Mesenchymal stem cell (in vitro differentiated cells and primary cell): Measurements from ENCODE around the gene STRA8.

Experiments used
- DNase-seq: peaks from one replicate; pipeline ENCODE4 v3.0.0-alpha.2; 2013
- H2AFZ ChIP-seq: one replicate; pipeline ENCODE4 v1.6.1; 2013; ENCODE audit warnings: low read depth, mild to moderate bottlenecking, control low read depth, inconsistent platforms, low read length, moderate library complexity
- H2AK5ac ChIP-seq: 2 replicates; pipeline ENCODE4 v1.6.1; 2013; ENCODE audit warnings: low read length, moderate library complexity, mild to moderate bottlenecking, inconsistent platforms; ENCODE audit not compliant: severe bottlenecking
- H2BK120ac ChIP-seq: one replicate; pipeline ENCODE4 v1.6.1; 2013; ENCODE audit warnings: low read depth, mild to moderate bottlenecking, inconsistent platforms, low read length, moderate library complexity
- H2BK12ac ChIP-seq, 2 experiments: one replicate each; pipeline ENCODE4 v1.6.1; 2013; ENCODE audit warnings: inconsistent platforms in 2 of 2, low read length in 2 of 2, mild to moderate bottlenecking in 2 of 2, moderate library complexity in 2 of 2, control low read depth in 1 of 2
- H2BK15ac ChIP-seq: one replicate; pipeline ENCODE4 v1.6.1; 2013; ENCODE audit warnings: mild to moderate bottlenecking, low read depth, inconsistent platforms; ENCODE audit not compliant: poor library complexity, severe bottlenecking
- H2BK5ac ChIP-seq: 2 replicates; pipeline ENCODE4 v1.6.1; 2013; ENCODE audit warnings: low read depth, mild to moderate bottlenecking, low read length, control low read depth, inconsistent platforms; ENCODE audit not compliant: poor library complexity, severe bottlenecking
- H3K14ac ChIP-seq, 2 experiments: one replicate each; pipeline ENCODE4 v1.6.1; 2013; ENCODE audit warnings: inconsistent platforms in 2 of 2, low read length in 2 of 2, control low read depth in 1 of 2, mild to moderate bottlenecking in 1 of 2, moderate library complexity in 1 of 2
- H3K18ac ChIP-seq, 2 experiments: one replicate each; pipeline ENCODE4 v1.6.1; 2013; ENCODE audit warnings: inconsistent platforms in 2 of 2, low read length in 2 of 2, control low read depth in 1 of 2, low read depth in 1 of 2, mild to moderate bottlenecking in 1 of 2
- H3K23ac ChIP-seq, 2 experiments: one replicate each; pipeline ENCODE4 v1.6.1; 2013; ENCODE audit warnings: inconsistent platforms in 2 of 2, low read length in 2 of 2, mild to moderate bottlenecking in 2 of 2, moderate library complexity in 2 of 2, control low read depth in 1 of 2
- H3K27ac ChIP-seq: 2 replicates; pipeline ENCODE4 v1.5.1; 2013; ENCODE audit warnings: mild to moderate bottlenecking, moderate library complexity, low read length, control low read depth, inconsistent platforms; ENCODE audit not compliant: poor library complexity, severe bottlenecking
- H3K27me3 ChIP-seq, 2 experiments: 2 replicates each; pipeline versions ENCODE4 v1.6.1 to v1.7.0; 2013; ENCODE audit warnings: low read length in 2 of 2, mild to moderate bottlenecking in 2 of 2, moderate library complexity in 2 of 2, control low read depth in 1 of 2, inconsistent platforms in 1 of 2; ENCODE audit not compliant: control insufficient read depth in 1 of 2, insufficient read depth in 1 of 2
- H3K36me3 ChIP-seq, 2 experiments: 2 replicates each; pipeline versions ENCODE4 v1.6.1 to v1.7.0; 2013; ENCODE audit warnings: low read length in 2 of 2, control low read depth in 1 of 2, inconsistent platforms in 1 of 2, low read depth in 1 of 2, mild to moderate bottlenecking in 1 of 2; ENCODE audit not compliant: insufficient read depth in 2 of 2, control insufficient read depth in 1 of 2
- H3K4ac ChIP-seq, 2 experiments: one replicate each; pipeline ENCODE4 v1.6.1; 2013; ENCODE audit warnings: inconsistent platforms in 2 of 2, low read length in 2 of 2, mild to moderate bottlenecking in 2 of 2, moderate library complexity in 2 of 2, control low read depth in 1 of 2, low read depth in 1 of 2
- H3K4me1 ChIP-seq: 2 replicates; pipeline ENCODE4 v1.6.1; 2013; ENCODE audit warnings: low read depth, low read length, control low read depth; ENCODE audit not compliant: control insufficient read depth, insufficient read depth
- H3K4me2 ChIP-seq: 2 replicates; pipeline ENCODE4 v1.6.1; 2013; ENCODE audit warnings: low read length, mild to moderate bottlenecking, inconsistent platforms; ENCODE audit not compliant: poor library complexity, severe bottlenecking
- H3K4me3 ChIP-seq, 2 experiments: 2 replicates each; pipeline versions ENCODE4 v1.5.1 to v1.7.0; 2013; ENCODE audit warnings: low read length in 2 of 2, mild to moderate bottlenecking in 2 of 2, control low read depth in 1 of 2, low read depth in 1 of 2; ENCODE audit not compliant: insufficient read depth in 1 of 2
- H3K79me1 ChIP-seq: replicated peaks from 2 replicates; pipeline ENCODE4 v1.6.1; 2013; ENCODE audit warnings: mild to moderate bottlenecking, control low read depth, low read length, inconsistent platforms; ENCODE audit not compliant: poor library complexity, severe bottlenecking
- H3K9ac ChIP-seq: 2 replicates; pipeline ENCODE4 v1.7.0; 2013; ENCODE audit warnings: mild to moderate bottlenecking, low read length, moderate library complexity
- H3K9me3 ChIP-seq: 2 replicates; pipeline ENCODE4 v1.7.0; 2013; ENCODE audit warnings: mild to moderate bottlenecking, low read length; ENCODE audit not compliant: control insufficient read depth
- H4K8ac ChIP-seq: one replicate; pipeline ENCODE4 v1.6.1; 2013; ENCODE audit warnings: inconsistent platforms, mild to moderate bottlenecking, low read length, moderate library complexity
- H4K91ac ChIP-seq: one replicate; pipeline ENCODE4 v1.6.1; 2013; ENCODE audit warnings: mild to moderate bottlenecking, low read length, inconsistent platforms
- WGBS: methylation state at CpG from one replicate; pipeline ENCODE4 v1.1.7; 2013; ENCODE audit warnings: mixed read lengths; 5-methylcytosine and 5-hydroxymethylcytosine counted together

STRA8 gene

DNA sequence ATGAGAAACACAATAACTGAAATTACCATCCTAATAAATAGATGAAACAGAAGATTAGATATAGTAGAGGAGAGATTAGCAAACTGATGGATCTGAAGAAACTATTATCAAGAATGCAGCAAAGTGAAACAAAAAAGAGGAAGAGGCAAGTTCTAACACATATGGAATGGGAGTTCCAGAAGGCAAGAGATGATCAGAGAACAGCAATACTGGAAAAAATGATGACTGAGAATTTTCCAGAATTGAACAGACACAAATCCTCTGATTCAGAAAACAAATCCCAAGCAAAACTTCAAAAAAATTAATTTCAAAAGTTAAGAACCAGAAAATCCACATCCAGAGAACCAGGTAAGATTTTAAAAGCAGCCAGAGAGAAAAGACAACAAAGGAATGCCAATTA lies 42.9 kb upstream of the STRA8 start:
- Histone ChIP-seq H3K23ac (no peak overlapping the region), H3K79me1 (peaks cover 40% of the 10 kb centered on the region), H2BK15ac (no peak overlapping the region), H3K4me1 (peaks cover 16% of the 10 kb centered on the region), H3K4ac (no peak overlapping the region), H4K8ac (no peak overlapping the region), H3K9me3 (no peaks in the 10 kb centered on the region), H2AFZ (no peak overlapping the region), H3K36me3 (peaks cover 59 to 75% of the 10 kb centered on the region in 2 experiments), H2BK5ac (no peak overlapping the region), H2BK12ac (no peak overlapping the region), H2AK5ac (no peak overlapping the region), H3K14ac (no peak overlapping the region), H3K4me3 (no peak overlapping the region), H2BK120ac (no peak overlapping the region), H3K27me3 (no peaks in the 10 kb centered on the region), H3K27ac (no peak overlapping the region), H4K91ac (no peak overlapping the region), H3K4me2 (no peak overlapping the region), H3K18ac (no peak overlapping the region), H3K9ac (no peak overlapping the region)
- no peak for DNase-seq

- no peak overlapping the region for H2BK15ac ChIP-seq
- peaks cover 45% of the 10 kb centered on the region for H3K79me1 ChIP-seq
- DNase-seq = no peak
- no peak overlapping the region for H3K4ac ChIP-seq
- peaks cover 60 to 73% of the 10 kb centered on the region in 2 experiments for H3K36me3 ChIP-seq
- peak overlapping the region; percentile 88 for H2AK5ac ChIP-seq
- H3K27ac ChIP-seq = peak overlapping the region; percentile 84
- no peak overlapping the region for H2BK12ac ChIP-seq
- 95% methylated on average over 10 of the region's 11 CpGs for WGBS
- no peak overlapping the region for H3K14ac ChIP-seq
- no peak overlapping the region for H3K4me3 ChIP-seq
- H3K4me2 ChIP-seq = peak overlapping the region; percentile 6
- no peaks in the 10 kb centered on the region for H3K9me3 ChIP-seq
- H3K23ac ChIP-seq = no peak overlapping the region
- H2AFZ ChIP-seq = no peak overlapping the region
- no peak overlapping the region for H2BK5ac ChIP-seq
- no peak overlapping the region for H2BK120ac ChIP-seq
- no peak overlapping the region for H3K9ac ChIP-seq
- peak overlapping the region in 1 of 2 experiments; percentile 42 for H3K18ac ChIP-seq
- peak overlapping the region; percentile 56 for H4K8ac ChIP-seq
- no peaks in the 10 kb centered on the region for H3K27me3 ChIP-seq
- no peak overlapping the region for H4K91ac ChIP-seq
- peaks cover 29% of the 10 kb centered on the region for H3K4me1 ChIP-seq
Measured at GRCh38 chr7:135192914-135193536, 40.6 kb upstream of the STRA8 start.

DNA sequence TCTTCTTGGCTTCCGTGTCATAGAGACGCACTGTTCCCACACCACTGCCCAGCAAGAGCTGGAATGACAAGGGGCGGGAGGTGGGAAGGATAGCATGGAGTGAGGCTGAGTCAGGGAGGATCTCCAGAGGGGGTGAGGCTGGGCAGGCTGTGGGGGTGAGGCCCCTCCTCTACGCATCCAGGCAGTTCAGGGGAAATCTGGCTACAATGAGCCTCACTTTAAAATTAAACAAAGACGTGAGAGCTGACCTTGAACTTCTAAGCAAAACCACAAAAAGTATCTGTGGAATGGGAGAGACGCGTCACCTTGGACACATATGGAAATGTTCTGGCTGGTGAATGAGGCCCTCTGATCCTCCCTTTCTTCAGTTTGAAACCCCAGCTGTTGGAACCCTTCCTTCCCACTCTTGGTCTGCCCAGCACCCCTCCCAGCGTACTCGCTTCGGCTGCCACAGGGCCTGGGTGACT lies 40.0 kb upstream of the STRA8 start:
- 56% methylated on average over 9 of the region's 10 CpGs for WGBS

DNA sequence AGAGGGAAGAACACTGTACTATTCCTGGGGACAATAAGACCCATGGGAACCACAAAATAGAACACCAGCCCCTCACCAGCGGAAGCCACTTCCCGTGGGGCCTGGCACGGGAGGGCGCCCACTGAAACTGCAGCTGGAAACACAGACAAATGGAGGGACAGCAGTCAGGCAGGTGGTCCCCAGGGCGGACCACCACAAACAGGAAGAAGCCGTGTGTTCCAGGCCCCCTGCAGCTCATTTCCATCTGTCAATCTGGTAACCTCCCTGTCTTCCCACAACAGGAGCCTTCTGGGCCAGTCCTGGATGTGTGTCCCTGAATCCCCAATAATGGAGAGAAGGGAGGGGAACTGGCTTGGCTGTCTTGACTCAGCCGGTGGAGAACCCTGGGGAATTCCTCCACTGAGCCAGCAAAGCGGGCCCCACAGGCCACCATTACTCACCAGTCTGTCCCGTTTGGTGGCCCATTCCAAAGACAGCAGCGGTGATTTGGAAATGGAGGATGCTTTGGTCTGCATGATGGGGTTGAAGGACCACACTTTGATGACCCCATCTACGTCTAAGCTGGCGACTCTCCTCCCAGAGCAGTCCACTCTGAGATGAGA lies 39.0 kb upstream of the STRA8 start:
- no peak overlapping the region for H3K4me2 ChIP-seq
- H3K14ac ChIP-seq = no peak overlapping the region
- no peak overlapping the region for H2BK120ac ChIP-seq
- no peak overlapping the region for H3K23ac ChIP-seq
- H3K27me3 ChIP-seq = no peaks in the 10 kb centered on the region
- H4K8ac ChIP-seq = no peak overlapping the region
- H2AFZ ChIP-seq = no peak overlapping the region
- no peak overlapping the region for H4K91ac ChIP-seq
- peak overlapping the region in 1 of 2 experiments; percentile 28 for H3K18ac ChIP-seq
- H3K27ac ChIP-seq = peak overlapping the region; percentile 95
- H3K36me3 ChIP-seq = peaks cover 54 to 68% of the 10 kb centered on the region in 2 experiments
- no peaks in the 10 kb centered on the region for H3K9me3 ChIP-seq
- WGBS = 91% methylated on average over 10 of the region's 12 CpGs
- no peak overlapping the region for H3K4ac ChIP-seq
- H2BK15ac ChIP-seq = no peak overlapping the region
- peak overlapping the region in 1 of 2 experiments; percentile 7 for H2BK12ac ChIP-seq
- peak overlapping the region; percentile 5 for H2AK5ac ChIP-seq
- peaks cover 41% of the 10 kb centered on the region for H3K79me1 ChIP-seq
- H3K4me1 ChIP-seq = peaks cover 34% of the 10 kb centered on the region
- no peak overlapping the region for H3K4me3 ChIP-seq
- peak overlapping the region; percentile 93 for H2BK5ac ChIP-seq
- no peak overlapping the region for H3K9ac ChIP-seq
- peak; percentile 29 for DNase-seq

More for the DNA sequence above, 40.0 kb upstream of the STRA8 start:
- Histone ChIP-seq H3K18ac (peak overlapping the region in 1 of 2 experiments; percentile 42), H3K27ac (peak overlapping the region; percentile 95), H3K27me3 (no peaks in the 10 kb centered on the region), H3K14ac (no peak overlapping the region), H3K9ac (no peak overlapping the region), H3K4ac (no peak overlapping the region), H3K23ac (no peak overlapping the region), H2BK12ac (no peak overlapping the region), H3K9me3 (no peaks in the 10 kb centered on the region), H4K8ac (no peak overlapping the region), H2BK5ac (peak overlapping the region; percentile 93), H2AFZ (no peak overlapping the region), H3K4me2 (no peak overlapping the region), H3K36me3 (peaks cover 57 to 67% of the 10 kb centered on the region in 2 experiments), H4K91ac (no peak overlapping the region), H3K79me1 (peaks cover 46% of the 10 kb centered on the region), H3K4me1 (peaks cover 31% of the 10 kb centered on the region), H3K4me3 (no peak overlapping the region), H2AK5ac (peak overlapping the region; percentile 93), H2BK120ac (no peak overlapping the region), H2BK15ac (no peak overlapping the region)
- peak; percentile 90 for DNase-seq
